ENCODE data around the gene USH1C.

USH1C gene

GRCh38 chr11:17544181-17544622 is at the start of gene USH1C:
Gene USH1C, minus strand, starts transcription at chr11:17544416. Its CDS starts 109 bp downstream, at chr11:17544307.
- DNase-seq (ENCODE audit: low read depth) = no peak
- H3K4me3 ChIP-seq (ENCODE audit: low read depth, low read length) = no peak within 1 kb of the TSS
- TF ChIP-seq CTCF (conservative IDR thresholded peaks at IDR 0.05; ENCODE audit: low read depth, low read length) = no peak

- no peak for TF ChIP-seq CTCF (conservative IDR thresholded peaks at IDR 0.05; ENCODE audit: low read depth, low read length)
- no peak overlapping the region for H3K4me3 ChIP-seq (ENCODE audit: low read depth, low read length)
- no peak for DNase-seq (ENCODE audit: low read depth)
These were observed 49.4 kb upstream of the USH1C start for GRCh38 chr11:17593466-17594245.

GRCh38 chr11:17591293-17591692 is 47.1 kb upstream of the USH1C start:
- no peak for DNase-seq (ENCODE audit: low read depth)
- TF ChIP-seq CTCF (conservative IDR thresholded peaks at IDR 0.05; ENCODE audit: low read depth, low read length) = no peak
- H3K4me3 ChIP-seq (ENCODE audit: low read depth, low read length) = no peak overlapping the region

- H3K4me3 ChIP-seq (ENCODE audit: low read depth, low read length) = no peak overlapping the region
- DNase-seq (ENCODE audit: low read depth) = no peak
- no peak for TF ChIP-seq CTCF (conservative IDR thresholded peaks at IDR 0.05; ENCODE audit: low read depth, low read length)
These were observed 46.2 kb upstream of the USH1C start for GRCh38 chr11:17590463-17590862.

GRCh38 chr11:17588721-17589120 is 44.5 kb upstream of the USH1C start:
- no peak for DNase-seq (ENCODE audit: low read depth)
- no peak for TF ChIP-seq CTCF (conservative IDR thresholded peaks at IDR 0.05; ENCODE audit: low read depth, low read length)
- no peak overlapping the region for H3K4me3 ChIP-seq (ENCODE audit: low read depth, low read length)

GRCh38 chr11:17588166-17588565 is 44.0 kb upstream of the USH1C start:
- no peak for DNase-seq (ENCODE audit: low read depth)
- TF ChIP-seq CTCF (conservative IDR thresholded peaks at IDR 0.05; ENCODE audit: low read depth, low read length) = no peak
- H3K4me3 ChIP-seq (ENCODE audit: low read depth, low read length) = no peak overlapping the region
